OCI-LY1 (cell line): ENCODE results near the gene ZNF763.

ENCODE experiments used
- EZH2 ChIP-seq: fragments of 200-600 bp; sonication (generic), shearing (Covaris generic); IDR thresholded peaks from 2 replicates; pipeline ENCODE4 v1.8.0; 2017; ENCODE audit warnings: borderline replicate concordance, mixed run types, mild to moderate bottlenecking, antibody characterized with exemption, low read length, moderate library complexity, mixed read lengths
- TF ChIP-seq, protein P1 (sequence below): fragments of 200-600 bp; sonication (generic), shearing (Covaris generic); IDR thresholded peaks from 2 replicates; pipeline ENCODE4 v1.5.1; 2017; ENCODE audit warnings: mild to moderate bottlenecking, antibody characterized with exemption, low read length, moderate library complexity, mixed read lengths

- TF ChIP-seq, protein P1, sequence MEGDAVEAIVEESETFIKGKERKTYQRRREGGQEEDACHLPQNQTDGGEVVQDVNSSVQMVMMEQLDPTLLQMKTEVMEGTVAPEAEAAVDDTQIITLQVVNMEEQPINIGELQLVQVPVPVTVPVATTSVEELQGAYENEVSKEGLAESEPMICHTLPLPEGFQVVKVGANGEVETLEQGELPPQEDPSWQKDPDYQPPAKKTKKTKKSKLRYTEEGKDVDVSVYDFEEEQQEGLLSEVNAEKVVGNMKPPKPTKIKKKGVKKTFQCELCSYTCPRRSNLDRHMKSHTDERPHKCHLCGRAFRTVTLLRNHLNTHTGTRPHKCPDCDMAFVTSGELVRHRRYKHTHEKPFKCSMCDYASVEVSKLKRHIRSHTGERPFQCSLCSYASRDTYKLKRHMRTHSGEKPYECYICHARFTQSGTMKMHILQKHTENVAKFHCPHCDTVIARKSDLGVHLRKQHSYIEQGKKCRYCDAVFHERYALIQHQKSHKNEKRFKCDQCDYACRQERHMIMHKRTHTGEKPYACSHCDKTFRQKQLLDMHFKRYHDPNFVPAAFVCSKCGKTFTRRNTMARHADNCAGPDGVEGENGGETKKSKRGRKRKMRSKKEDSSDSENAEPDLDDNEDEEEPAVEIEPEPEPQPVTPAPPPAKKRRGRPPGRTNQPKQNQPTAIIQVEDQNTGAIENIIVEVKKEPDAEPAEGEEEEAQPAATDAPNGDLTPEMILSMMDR = no peak
- no peak for TF ChIP-seq EZH2
Measured at GRCh38 chr19:11948646-11949045, 16.2 kb upstream of the ZNF763 start.
